ENCODE measurements around the gene AFF3. TPM values are rescaled to one million over a fixed set of nuclear protein-coding genes. Genes with fewer than 3 reads are reported as not detected.

The AFF3 gene
- total and polyA plus RNA-seq, 8 donors, result 1.4 to 78.8 (median 14.7) TPM

DNA sequence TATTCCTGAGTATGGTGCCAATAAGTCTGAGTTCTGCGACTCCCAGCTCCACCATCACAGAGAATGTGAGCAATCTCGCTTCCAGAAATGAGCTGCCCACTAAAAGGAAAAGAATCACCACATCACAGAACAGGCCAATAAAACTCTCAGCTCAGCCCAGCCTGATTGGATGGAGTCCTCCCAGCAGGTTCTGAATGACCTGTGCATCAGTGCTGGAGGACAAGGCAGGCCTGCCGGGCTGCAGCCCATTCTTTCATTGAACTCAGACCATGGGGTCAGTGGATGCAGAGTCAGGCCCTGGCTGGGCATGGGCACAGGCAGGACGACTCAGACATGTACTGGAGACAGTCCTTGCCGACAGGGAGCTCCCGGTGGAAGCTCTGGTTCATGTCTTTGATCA lies 519.9 kb downstream of the AFF3 start:
- Histone ChIP-seq H3K9me3 (no peaks in the 10 kb centered on the region), H3K27ac (no peak overlapping the region), H3K4me1 (peaks cover 0 to 16% (median 0%) of the 10 kb centered on the region in 4 donors), H3K36me3 (no peaks in the 10 kb centered on the region), H3K4me3 (no peak overlapping the region), H3K27me3 (no peaks in the 10 kb centered on the region)
- intact Hi-C loops (cut with DNase I; ENCODE audit: low total_unique reads), result no loop called here
- no peak for DNase-seq
- TF ChIP-seq EP300 (IDR thresholded peaks at IDR 0.05) (no peak), POLR2A (IDR thresholded peaks at IDR 0.05) (no peak), CTCF (IDR thresholded peaks at IDR 0.05) (no peak), POLR2AphosphoS5 (IDR thresholded peaks at IDR 0.05) (no peak)
- 74 to 91% (median 81%) methylated on average over 6 of the region's 6 CpGs for WGBS, 5 donors

DNA sequence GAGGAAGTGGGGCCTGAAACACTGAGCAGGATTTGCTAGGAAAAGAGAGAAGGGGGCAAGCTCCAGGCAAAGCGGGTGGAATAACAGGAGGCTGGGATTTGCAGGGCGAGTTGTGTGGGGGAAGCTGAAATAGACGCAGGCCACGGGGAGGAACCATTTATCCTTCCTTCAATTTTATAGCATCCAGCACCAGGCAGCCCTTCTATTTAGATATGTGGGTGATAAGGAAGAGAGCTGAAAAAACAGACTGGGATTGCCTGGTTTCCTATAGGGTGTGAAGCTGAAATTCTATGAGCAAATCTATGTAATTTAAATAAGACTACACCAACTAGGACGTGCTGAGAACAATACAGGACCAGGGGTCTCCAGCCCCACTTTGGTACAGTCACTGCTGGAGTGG lies 520.6 kb downstream of the AFF3 start:
- 80 to 95% (median 92%) methylated on average over 5 of the region's 5 CpGs for WGBS, 5 donors
- H3K27ac ChIP-seq, result no peak overlapping the region
- no peaks in the 10 kb centered on the region for H3K27me3 ChIP-seq
- intact Hi-C loops (cut with DNase I; ENCODE audit: low total_unique reads), result no loop called here
- peaks cover 0 to 16% (median 0%) of the 10 kb centered on the region in 4 donors for H3K4me1 ChIP-seq
- DNase-seq, result no peak
- no peaks in the 10 kb centered on the region for H3K36me3 ChIP-seq
- no peak overlapping the region for H3K4me3 ChIP-seq
- TF ChIP-seq CTCF (IDR thresholded peaks at IDR 0.05), result no peak
- no peak for TF ChIP-seq POLR2A (IDR thresholded peaks at IDR 0.05)
- no peaks in the 10 kb centered on the region for H3K9me3 ChIP-seq

GRCh38 chr2:99621106-99621505 lies 521.3 kb downstream of the AFF3 start:
- TF ChIP-seq CTCF (IDR thresholded peaks at IDR 0.05) (no peak), POLR2AphosphoS5 (IDR thresholded peaks at IDR 0.05) (no peak), EP300 (IDR thresholded peaks at IDR 0.05) (no peak), POLR2A (IDR thresholded peaks at IDR 0.05) (no peak)
- 79 to 93% (median 90%) methylated on average over 4 of the region's 4 CpGs for WGBS, 5 donors
- no peaks in the 10 kb centered on the region for H3K27me3 ChIP-seq
- H3K27ac ChIP-seq, result no peak overlapping the region
- no peaks in the 10 kb centered on the region for H3K9me3 ChIP-seq
- no peak overlapping the region for H3K4me3 ChIP-seq
- H3K4me1 ChIP-seq, result peaks cover 0 to 16% (median 0%) of the 10 kb centered on the region in 4 donors
- no peaks in the 10 kb centered on the region for H3K36me3 ChIP-seq
- DNase-seq, result peak in 1 of 2 donors; percentile 44
- intact Hi-C loops (cut with DNase I; ENCODE audit: low total_unique reads), result no loop called here

GRCh38 chr2:99619151-99619550 lies 523.2 kb downstream of the AFF3 start:
- H3K9me3 ChIP-seq, result no peaks in the 10 kb centered on the region
- TF ChIP-seq POLR2A (IDR thresholded peaks at IDR 0.05) (no peak), CTCF (IDR thresholded peaks at IDR 0.05) (no peak), EP300 (IDR thresholded peaks at IDR 0.05) (no peak), POLR2AphosphoS5 (IDR thresholded peaks at IDR 0.05) (no peak)
- H3K4me1 ChIP-seq, result peaks cover 0 to 8% (median 0%) of the 10 kb centered on the region in 4 donors
- no peaks in the 10 kb centered on the region for H3K36me3 ChIP-seq
- intact Hi-C loops (cut with DNase I; ENCODE audit: low total_unique reads), result no loop called here
- no peak for DNase-seq
- H3K4me3 ChIP-seq, result no peak overlapping the region
- H3K27ac ChIP-seq, result no peak overlapping the region
- 88 to 100% (median 94%) methylated on average over 1 of the region's 1 CpG for WGBS, 5 donors
- no peaks in the 10 kb centered on the region for H3K27me3 ChIP-seq

All from stomach (tissue), 9 donors.